Neural progenitor cell (in vitro differentiated cells): ENCODE data around the gene LELP1.

ENCODE experiments used
- EZH2 ChIP-seq: fragments of 200-600 bp; sonication (generic); IDR thresholded peaks from 2 replicates; pipeline ENCODE4 v1.6.1; 2017; ENCODE audit warnings: antibody characterized with exemption, mild to moderate bottlenecking, moderate library complexity
- EZH2phosphoT487 ChIP-seq: fragments of 200-600 bp; sonication (generic); IDR thresholded peaks from 2 replicates; pipeline ENCODE4 v1.6.1; 2017; ENCODE audit warnings: antibody characterized with exemption
- TF ChIP-seq, protein P1 (sequence below): fragments of 200-600 bp; sonication (generic); IDR thresholded peaks from 2 replicates; pipeline ENCODE4 v1.5.1; 2017; ENCODE audit warnings: antibody characterized with exemption, mild to moderate bottlenecking

DNA sequence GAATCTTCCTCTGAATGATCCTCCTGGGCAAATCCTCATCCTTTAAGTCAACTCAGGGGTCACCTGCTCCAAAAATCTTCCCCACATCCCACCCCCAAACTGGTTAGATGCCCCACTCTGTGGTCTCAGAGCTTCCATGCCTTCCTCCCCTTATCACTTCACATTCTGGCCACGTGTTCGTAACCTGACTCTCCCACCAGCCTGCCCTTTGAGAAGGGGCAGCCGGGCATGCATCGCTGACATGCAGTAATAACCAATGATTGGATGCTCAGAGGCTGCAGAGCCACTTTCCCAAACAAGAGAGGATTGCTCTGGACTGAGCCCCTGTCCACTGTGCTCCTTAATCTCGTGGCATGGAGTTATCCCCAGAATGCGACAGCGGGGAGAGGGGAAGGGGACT lies 7.0 kb downstream of the LELP1 start:
- TF ChIP-seq, protein P1, sequence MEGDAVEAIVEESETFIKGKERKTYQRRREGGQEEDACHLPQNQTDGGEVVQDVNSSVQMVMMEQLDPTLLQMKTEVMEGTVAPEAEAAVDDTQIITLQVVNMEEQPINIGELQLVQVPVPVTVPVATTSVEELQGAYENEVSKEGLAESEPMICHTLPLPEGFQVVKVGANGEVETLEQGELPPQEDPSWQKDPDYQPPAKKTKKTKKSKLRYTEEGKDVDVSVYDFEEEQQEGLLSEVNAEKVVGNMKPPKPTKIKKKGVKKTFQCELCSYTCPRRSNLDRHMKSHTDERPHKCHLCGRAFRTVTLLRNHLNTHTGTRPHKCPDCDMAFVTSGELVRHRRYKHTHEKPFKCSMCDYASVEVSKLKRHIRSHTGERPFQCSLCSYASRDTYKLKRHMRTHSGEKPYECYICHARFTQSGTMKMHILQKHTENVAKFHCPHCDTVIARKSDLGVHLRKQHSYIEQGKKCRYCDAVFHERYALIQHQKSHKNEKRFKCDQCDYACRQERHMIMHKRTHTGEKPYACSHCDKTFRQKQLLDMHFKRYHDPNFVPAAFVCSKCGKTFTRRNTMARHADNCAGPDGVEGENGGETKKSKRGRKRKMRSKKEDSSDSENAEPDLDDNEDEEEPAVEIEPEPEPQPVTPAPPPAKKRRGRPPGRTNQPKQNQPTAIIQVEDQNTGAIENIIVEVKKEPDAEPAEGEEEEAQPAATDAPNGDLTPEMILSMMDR: no peak
- TF ChIP-seq EZH2phosphoT487: no peak
- TF ChIP-seq EZH2: no peak
